Posterior vena cava (tissue), 2 donors: Measurements from ENCODE around the gene SEMA3A. TPM values are rescaled to one million over a fixed set of nuclear protein-coding genes. Genes with fewer than 3 reads are reported as not detected.

Source experiments
- DNase-seq: peaks from one replicate; pipeline ENCODE4 v3.0.0-alpha.2; 2020; ENCODE audit warnings: low spot score
- intact Hi-C, 2 donors: fragments of 100-400 bp; cut with DNase I; formaldehyde crosslinking; loops; one replicate each; pipeline versions ENCODE4 v1.14.1 to v1.14.2; 2022 to 2023
- total RNA-seq, 2 donors: library from RNA; stranded (reverse); fragmentation: NEBNext Ultra II Directional; extraction: Animal tissue kit (Norgen Biotek cat#: 25700); gene quantifications; one replicate each; pipeline ENCODE4 v1.2.1, GENCODE V29; 2021
- donor health status: DM: yes; HTN: yes; CAD: no.
- donor health status: DM: yes; HTN: yes; CAD: no.

The SEMA3A gene
- total RNA-seq, 2 donors from 2014 or later = 10.9 to 19.4 TPM

- intact Hi-C loops = no loop called here
- DNase-seq = no peak
These were observed 210.0 kb downstream of the SEMA3A start for GRCh38 chr7:83984591-83984990.

- no peak for DNase-seq
- intact Hi-C loops = no loop called here
These were observed 210.5 kb downstream of the SEMA3A start for GRCh38 chr7:83984076-83984475.

- intact Hi-C loops = no loop called here
- no peak for DNase-seq
These were observed 211.0 kb downstream of the SEMA3A start for GRCh38 chr7:83983606-83984005.

GRCh38 chr7:83976302-83976701 is 218.3 kb downstream of the SEMA3A start:
- no peak for DNase-seq
- intact Hi-C loops = loop anchor here (5.0 to 10.0 kb wide), 2 partner anchors 478 to 1046 kb away; no protein-coding TSS in a partner anchor

DNA sequence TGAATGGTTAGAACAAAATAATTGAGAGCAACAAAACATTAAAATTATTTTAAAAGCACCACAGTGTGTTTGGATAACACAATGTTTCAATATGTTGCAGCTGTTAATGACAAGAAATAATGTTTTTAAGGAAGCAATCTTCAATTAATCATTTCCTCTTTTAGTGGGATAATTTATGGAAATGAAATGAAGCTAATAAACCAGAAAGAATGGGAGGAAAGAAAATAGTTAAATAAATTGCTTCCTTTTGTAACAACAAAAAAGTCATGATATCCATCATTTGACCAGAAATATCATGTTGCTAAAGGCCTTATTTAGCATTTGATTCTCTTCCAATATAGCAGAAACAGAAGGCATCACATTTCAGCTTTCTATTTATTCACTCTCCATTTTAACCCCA is 224.5 kb downstream of the SEMA3A start:
- intact Hi-C loops = loop anchor here in 1 of 2 donors (10.0 kb wide), 1 partner anchor 485 kb away; no protein-coding TSS in a partner anchor
- no peak for DNase-seq

GRCh38 chr7:83964318-83964717 is 230.3 kb downstream of the SEMA3A start:
- intact Hi-C loops = no loop called here
- no peak for DNase-seq

GRCh38 chr7:83957333-83957732 is 237.3 kb downstream of the SEMA3A start:
- intact Hi-C loops = no loop called here
- DNase-seq = no peak

- intact Hi-C loops = no loop called here
- DNase-seq = no peak
These were observed 238.5 kb downstream of the SEMA3A start for GRCh38 chr7:83956104-83956503.

DNA sequence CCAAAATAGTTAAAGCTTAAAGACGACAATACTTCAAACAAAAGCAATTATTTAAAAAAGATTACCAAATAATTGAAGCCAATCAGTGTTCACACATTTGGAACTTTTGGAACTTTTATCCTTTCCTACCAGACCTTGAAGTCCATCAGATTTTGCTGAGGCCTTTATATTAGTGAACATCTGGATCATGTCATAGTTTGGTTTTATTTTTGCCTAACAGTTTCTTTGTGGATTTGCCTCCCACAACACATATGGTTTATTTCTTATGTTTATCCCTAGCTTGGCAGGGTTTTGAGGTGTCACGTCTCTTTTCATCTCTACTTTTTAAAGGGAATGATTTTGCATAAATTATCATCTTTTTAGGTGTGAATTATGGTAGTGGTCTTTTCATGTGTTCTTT is 242.4 kb downstream of the SEMA3A start:
- DNase-seq = no peak
- intact Hi-C loops = no loop called here

DNA sequence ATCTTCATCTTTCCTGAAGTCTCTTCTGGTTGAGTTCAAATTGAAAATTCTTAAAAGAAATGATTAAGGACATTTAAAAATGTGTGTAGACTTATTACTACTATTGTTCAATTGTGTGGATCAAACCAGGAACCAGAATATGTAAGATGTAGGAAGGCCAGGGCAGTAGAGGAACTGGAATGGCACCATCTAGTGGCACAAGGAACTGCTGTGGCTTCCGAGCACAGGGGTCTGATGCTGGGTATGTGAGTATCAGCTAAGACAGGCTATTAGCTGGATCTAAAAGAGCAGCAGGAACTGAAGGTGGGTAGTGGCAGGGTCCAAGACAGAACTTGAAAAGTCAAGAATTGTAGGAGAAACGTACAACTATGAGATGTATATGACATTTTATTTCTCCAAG is 247.3 kb downstream of the SEMA3A start:
- intact Hi-C loops = no loop called here

DNA sequence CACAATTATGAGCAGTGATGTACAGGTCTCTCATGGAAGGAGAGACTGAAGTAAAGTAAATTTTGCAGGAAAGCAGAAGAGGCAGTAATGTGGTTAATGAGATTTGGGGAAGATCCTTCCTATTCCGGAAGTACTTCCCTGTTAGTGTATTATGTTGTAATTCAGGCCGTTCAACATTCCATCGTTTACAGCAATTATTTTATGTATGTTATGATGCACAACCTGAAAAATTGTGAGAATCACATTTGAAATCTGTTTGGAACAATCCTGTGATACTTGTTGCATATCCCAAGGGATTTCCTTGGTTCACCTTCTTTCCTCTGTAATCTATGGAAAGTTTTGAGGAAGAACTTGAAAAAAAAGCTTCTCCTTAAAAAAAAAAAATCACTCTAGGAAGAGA is 247.8 kb downstream of the SEMA3A start:
- intact Hi-C loops = no loop called here
- DNase-seq = no peak

More for the DNA sequence above, 247.3 kb downstream of the SEMA3A start:
- no peak for DNase-seq

GRCh38 chr7:83941300-83941699 is 253.3 kb downstream of the SEMA3A start:
- no peak for DNase-seq
- intact Hi-C loops = no loop called here

DNA sequence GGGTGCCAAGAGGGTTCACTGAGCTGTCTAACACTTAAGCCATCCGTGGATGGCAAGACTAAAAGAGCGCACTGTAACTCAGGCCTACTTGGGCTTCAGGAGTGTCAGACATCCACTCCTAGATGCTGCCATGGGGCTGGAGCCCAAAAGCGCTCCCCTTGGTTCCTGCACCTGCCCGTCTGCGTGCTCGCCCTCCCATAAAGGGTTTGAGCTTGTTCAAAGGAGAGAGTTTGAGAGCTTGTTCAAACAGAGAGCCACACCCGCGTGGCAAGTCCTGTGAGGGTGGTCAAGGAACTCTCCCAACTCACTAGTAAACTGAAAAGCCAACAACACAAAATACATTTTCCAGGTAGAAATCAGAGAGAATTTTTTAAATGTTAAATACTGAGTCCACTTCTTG is 256.7 kb downstream of the SEMA3A start:
- DNase-seq = no peak

GRCh38 chr7:83936056-83936708 is 258.4 kb downstream of the SEMA3A start:
- no peak for DNase-seq
- intact Hi-C loops = loop anchor here in 1 of 2 donors (10.0 kb wide), 1 partner anchor 1089 kb away; no protein-coding TSS in a partner anchor

More for the DNA sequence above, 256.7 kb downstream of the SEMA3A start:
- intact Hi-C loops = loop anchor here in 1 of 2 donors (10.0 kb wide), 1 partner anchor 1087 kb away; no protein-coding TSS in a partner anchor

- DNase-seq = no peak
- intact Hi-C loops = loop anchor here in 1 of 2 donors (10.0 kb wide), 1 partner anchor 1091 kb away; no protein-coding TSS in a partner anchor
These were observed 260.4 kb downstream of the SEMA3A start for GRCh38 chr7:83934118-83934734.

- intact Hi-C loops = loop anchor here in 1 of 2 donors (10.0 kb wide), 1 partner anchor 1093 kb away; no protein-coding TSS in a partner anchor
- DNase-seq = no peak
These were observed 262.6 kb downstream of the SEMA3A start for GRCh38 chr7:83931968-83932367.

GRCh38 chr7:83930262-83930661 is 264.3 kb downstream of the SEMA3A start:
- no peak for DNase-seq
- intact Hi-C loops = loop anchor here in 1 of 2 donors (10.0 kb wide), 1 partner anchor 1095 kb away; no protein-coding TSS in a partner anchor

GRCh38 chr7:83925860-83926259 is 268.7 kb downstream of the SEMA3A start:
- intact Hi-C loops = no loop called here

GRCh38 chr7:83921941-83922607 is 272.5 kb downstream of the SEMA3A start:
- intact Hi-C loops = no loop called here
- no peak for DNase-seq

More at GRCh38 chr7:83925860-83926259, 268.7 kb downstream of the SEMA3A start:
- no peak for DNase-seq
